Prostate gland (tissue), 2 donors: ENCODE results near the gene CABS1. TPM values are rescaled to one million over a fixed set of nuclear protein-coding genes. Genes with fewer than 3 reads are reported as not detected.

Experiments used
- DNase-seq: peaks from one replicate; pipeline ENCODE4 v3.0.0-alpha.2; 2019; ENCODE audit warnings: low spot score
- H3K27ac ChIP-seq, 2 donors: fragments of 200-600 bp; sonication (generic); 2 replicates each; pipeline ENCODE4 v1.5.1; 2017 to 2019
- H3K27me3 ChIP-seq: fragments of 200-600 bp; sonication (generic); replicated peaks from 2 replicates; pipeline ENCODE4 v1.5.1; 2019; ENCODE audit not compliant: insufficient read depth
- H3K36me3 ChIP-seq, 2 donors: fragments of 200-600 bp; sonication (generic); 1 replicate in 1 of 2; 2 replicates in 1 of 2; pipeline versions ENCODE4 v1.5.1 to v1.8.1; 2017 to 2019
- H3K4me1 ChIP-seq: fragments of 200-600 bp; sonication (generic); replicated peaks from 2 replicates; pipeline ENCODE4 v1.5.1; 2019
- H3K4me3 ChIP-seq, 2 donors: fragments of 200-600 bp; sonication (generic); 2 replicates each; pipeline ENCODE4 v1.5.1; 2017 to 2019
- H3K9me3 ChIP-seq: fragments of 200-600 bp; sonication (generic); 2 replicates; pipeline ENCODE4 v1.5.1; 2017
- POLR2A ChIP-seq: fragments of 450-650 bp; IDR thresholded peaks from one replicate; pipeline ENCODE4 v1.6.1; 2016; ENCODE audit warnings: antibody characterized with exemption, mild to moderate bottlenecking
- POLR2AphosphoS5 ChIP-seq: sonication (generic); formaldehyde crosslinking; IDR thresholded peaks from one replicate; pipeline ENCODE4 v1.6.1; 2017; ENCODE audit warnings: antibody characterized with exemption
- WGBS: methylation state at CpG from one replicate; pipeline ENCODE4 v1.1.5; 2018; 5-methylcytosine and 5-hydroxymethylcytosine counted together
- intact Hi-C: fragments of 100-400 bp; cut with DNase I; formaldehyde crosslinking; loops from one replicate; pipeline ENCODE4 v1.14.2; 2022
- total RNA-seq, 2 donors: library from RNA; depleted of rRNA; stranded (reverse); fragments of >200 nt; gene quantifications; one replicate each; pipeline ENCODE4 v1.1.0, GENCODE V29; 2016
- TF ChIP-seq, protein P1 (sequence below), 4 experiments: fragments of 200-600 bp in 2 of 4; fragments of 450-650 bp in 2 of 4; sonication (generic) in 2 of 4; IDR thresholded peaks; 1 replicate in 3 of 4; 2 replicates in 1 of 4; pipeline ENCODE4 v1.5.1; 2016 to 2019; ENCODE audit warnings: antibody characterized with exemption in 4 of 4, mild to moderate bottlenecking in 2 of 4, moderate library complexity in 2 of 4

CABS1 gene
- total RNA-seq, 2 donors from 2014 or later = 2.4 TPM; not detected in 1

- H3K27me3 ChIP-seq = no peaks in the 10 kb centered on the region
- H3K9me3 ChIP-seq = no peaks in the 10 kb centered on the region
- no peak for DNase-seq
- H3K36me3 ChIP-seq = no peaks in the 10 kb centered on the region
- H3K4me1 ChIP-seq = no peaks in the 10 kb centered on the region
- H3K27ac ChIP-seq = no peak overlapping the region
- no peak overlapping the region for H3K4me3 ChIP-seq
- intact Hi-C loops = no loop called here
- no peak for TF ChIP-seq POLR2AphosphoS5
- no peak for TF ChIP-seq POLR2A
- TF ChIP-seq, protein P1, sequence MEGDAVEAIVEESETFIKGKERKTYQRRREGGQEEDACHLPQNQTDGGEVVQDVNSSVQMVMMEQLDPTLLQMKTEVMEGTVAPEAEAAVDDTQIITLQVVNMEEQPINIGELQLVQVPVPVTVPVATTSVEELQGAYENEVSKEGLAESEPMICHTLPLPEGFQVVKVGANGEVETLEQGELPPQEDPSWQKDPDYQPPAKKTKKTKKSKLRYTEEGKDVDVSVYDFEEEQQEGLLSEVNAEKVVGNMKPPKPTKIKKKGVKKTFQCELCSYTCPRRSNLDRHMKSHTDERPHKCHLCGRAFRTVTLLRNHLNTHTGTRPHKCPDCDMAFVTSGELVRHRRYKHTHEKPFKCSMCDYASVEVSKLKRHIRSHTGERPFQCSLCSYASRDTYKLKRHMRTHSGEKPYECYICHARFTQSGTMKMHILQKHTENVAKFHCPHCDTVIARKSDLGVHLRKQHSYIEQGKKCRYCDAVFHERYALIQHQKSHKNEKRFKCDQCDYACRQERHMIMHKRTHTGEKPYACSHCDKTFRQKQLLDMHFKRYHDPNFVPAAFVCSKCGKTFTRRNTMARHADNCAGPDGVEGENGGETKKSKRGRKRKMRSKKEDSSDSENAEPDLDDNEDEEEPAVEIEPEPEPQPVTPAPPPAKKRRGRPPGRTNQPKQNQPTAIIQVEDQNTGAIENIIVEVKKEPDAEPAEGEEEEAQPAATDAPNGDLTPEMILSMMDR (IDR thresholded peaks at IDR 0.05) = no peak
Measured at GRCh38 chr4:70313736-70314135, 21.0 kb upstream of the CABS1 start.

- no peaks in the 10 kb centered on the region for H3K4me1 ChIP-seq
- no peak for DNase-seq
- H3K9me3 ChIP-seq = no peaks in the 10 kb centered on the region
- no peak for TF ChIP-seq POLR2AphosphoS5
- TF ChIP-seq POLR2A = no peak
- TF ChIP-seq, protein P1 (IDR thresholded peaks at IDR 0.05) = no peak
- H3K36me3 ChIP-seq = no peaks in the 10 kb centered on the region
- no peaks in the 10 kb centered on the region for H3K27me3 ChIP-seq
- intact Hi-C loops = no loop called here
- no peak overlapping the region for H3K4me3 ChIP-seq
- no peak overlapping the region for H3K27ac ChIP-seq
- WGBS = 57% methylated on average over 1 of the region's 1 CpG
Measured at GRCh38 chr4:70315928-70316327, 18.9 kb upstream of the CABS1 start.

DNA sequence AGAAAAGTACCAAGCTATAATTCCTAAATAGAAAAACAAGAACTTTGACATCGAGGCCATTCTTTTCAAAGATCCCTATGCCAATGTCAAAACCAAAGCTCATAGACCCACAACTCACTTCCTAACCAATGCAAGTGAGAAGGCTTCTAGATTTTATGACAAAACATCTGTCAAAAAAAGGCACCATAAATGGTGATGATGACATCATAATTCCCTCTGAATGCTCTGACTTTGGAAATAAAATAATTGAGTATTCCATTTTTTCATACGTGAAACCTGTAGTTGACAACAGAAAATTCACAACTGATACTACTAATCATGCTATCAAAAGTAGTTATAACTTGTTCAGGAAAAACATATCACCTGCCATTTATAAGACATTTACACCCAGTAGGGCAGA, 8.7 kb upstream of the CABS1 start:
- H3K27ac ChIP-seq = no peak overlapping the region
- 98% methylated on average over 2 of the region's 2 CpGs for WGBS
- no peak overlapping the region for H3K4me3 ChIP-seq
- intact Hi-C loops = no loop called here
- no peaks in the 10 kb centered on the region for H3K36me3 ChIP-seq
- TF ChIP-seq POLR2A = no peak
- TF ChIP-seq POLR2AphosphoS5 = no peak
- TF ChIP-seq, protein P1 (IDR thresholded peaks at IDR 0.05) = no peak
- H3K27me3 ChIP-seq = no peaks in the 10 kb centered on the region
- H3K4me1 ChIP-seq = no peaks in the 10 kb centered on the region
- DNase-seq = no peak
- no peaks in the 10 kb centered on the region for H3K9me3 ChIP-seq

- no peaks in the 10 kb centered on the region for H3K27me3 ChIP-seq
Measured at GRCh38 chr4:70336043-70336442, 1.3 kb downstream of the CABS1 start.

DNA sequence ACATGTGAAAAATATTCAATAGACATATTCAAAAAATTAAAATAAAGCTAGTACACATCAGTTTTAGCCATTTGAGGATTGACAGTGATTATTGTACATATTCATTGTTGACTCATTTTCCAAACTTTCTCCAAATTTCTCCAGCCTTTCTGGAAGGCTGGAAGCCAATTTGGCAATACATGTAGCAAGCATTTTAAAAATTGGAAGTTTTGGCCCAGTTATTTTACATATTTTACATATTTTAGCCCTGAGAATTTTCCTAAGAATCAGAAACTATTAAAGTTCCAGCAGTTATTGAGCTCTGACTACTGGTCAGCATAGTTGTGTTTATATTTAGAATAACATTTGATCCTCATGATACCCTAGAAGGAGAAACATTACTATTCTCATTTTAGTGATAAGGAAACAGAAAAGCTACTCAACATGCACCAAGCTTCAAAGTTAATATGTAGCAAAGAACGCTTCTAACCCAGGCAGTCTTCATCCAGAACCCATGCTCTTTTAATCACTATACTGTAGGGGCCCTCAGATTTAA, 3.2 kb downstream of the CABS1 start:
- Histone ChIP-seq H3K4me3 (no peak overlapping the region), H3K27me3 (no peaks in the 10 kb centered on the region), H3K27ac (no peak overlapping the region), H3K36me3 (no peaks in the 10 kb centered on the region), H3K9me3 (no peaks in the 10 kb centered on the region), H3K4me1 (no peaks in the 10 kb centered on the region)
- 92% methylated on average over 1 of the region's 1 CpG for WGBS
- intact Hi-C loops = no loop called here
- TF ChIP-seq, protein P1 (IDR thresholded peaks at IDR 0.05) = no peak
- no peak for TF ChIP-seq POLR2AphosphoS5
- no peak for TF ChIP-seq POLR2A
- DNase-seq = no peak

More at GRCh38 chr4:70336043-70336442, 1.3 kb downstream of the CABS1 start:
- Histone ChIP-seq H3K4me3 (no peak overlapping the region), H3K27ac (no peak overlapping the region), H3K36me3 (no peaks in the 10 kb centered on the region), H3K4me1 (no peaks in the 10 kb centered on the region), H3K9me3 (no peaks in the 10 kb centered on the region)
- TF ChIP-seq POLR2A = no peak
- TF ChIP-seq, protein P1 (IDR thresholded peaks at IDR 0.05) = no peak
- TF ChIP-seq POLR2AphosphoS5 = no peak
- DNase-seq = no peak
- intact Hi-C loops = no loop called here
- WGBS = 89% methylated on average over 5 of the region's 5 CpGs
